ENCODE results near the gene ANKRD33B. TPM values are rescaled to one million over a fixed set of nuclear protein-coding genes. Genes with fewer than 3 reads are reported as not detected.
A peak's percentile ranks its signal among the peaks of the same experiment; 100 is the strongest.

The ANKRD33B gene
- total and polyA plus RNA-seq, 2 donors (not counting 1 experiment from before 2014, with no cell fraction given): 7.7 to 7.8 TPM

DNA sequence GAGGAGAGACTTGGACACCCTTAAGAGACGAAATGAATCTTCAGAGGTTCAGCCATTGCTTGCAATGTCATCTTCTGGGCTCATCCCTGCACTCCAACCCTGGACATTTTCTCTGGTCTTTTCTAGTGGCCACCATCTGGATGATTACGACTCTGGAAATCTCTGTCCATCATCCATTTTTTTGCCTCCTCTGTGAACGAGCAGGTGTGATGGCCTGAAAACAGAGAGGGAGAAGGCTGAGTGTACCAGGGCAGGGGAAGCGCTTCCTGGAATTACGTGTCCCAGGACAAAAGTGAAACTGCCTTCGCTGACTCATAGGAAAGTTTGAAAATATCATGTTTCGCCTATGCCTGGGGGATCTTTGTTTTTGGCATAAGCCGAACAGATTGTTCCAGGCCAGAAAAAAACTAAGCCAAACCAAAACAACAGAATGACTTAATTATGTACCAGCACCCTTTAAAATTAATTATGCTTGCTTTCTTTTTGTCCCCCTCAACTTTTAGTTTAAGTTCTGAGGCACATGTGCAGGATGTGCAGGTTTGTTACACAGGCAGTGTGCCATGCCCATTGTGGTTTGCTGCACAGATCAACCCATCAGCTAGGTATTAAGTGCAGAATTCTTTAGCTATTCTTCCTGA lies 31.9 kb downstream of the ANKRD33B start:
- H3K36me3 ChIP-seq (ENCODE audit: control insufficient read depth, insufficient read depth, low read length): no peaks in the 10 kb centered on the region
- H3K9me3 ChIP-seq (ENCODE audit: control insufficient read depth, insufficient read depth, low read depth, low read length): no peaks in the 10 kb centered on the region
- H4K20me1 ChIP-seq (ENCODE audit: control insufficient read depth, extremely low read depth, insufficient read depth, low read length): no peaks in the 10 kb centered on the region
- no peaks in the 10 kb centered on the region for H3K27me3 ChIP-seq (ENCODE audit: control insufficient read depth, insufficient read depth, low read length)
- H3K27ac ChIP-seq (ENCODE audit: insufficient read depth, low read length): peak overlapping the region; percentile 90
- peak overlapping the region; percentile 24 for H2AFZ ChIP-seq (ENCODE audit: low read length)
- TF ChIP-seq CTCF (conservative IDR thresholded peaks at IDR 0.05 in 1 of 2, IDR thresholded peaks at IDR 0.05 in 1 of 2; ENCODE audit: low read depth in 1 of 2, low read length in 2 of 2) (no peak), EZH2 (IDR thresholded peaks at IDR 0.05; ENCODE audit: low read length, missing control alignments) (no peak)
- peaks cover 18% of the 10 kb centered on the region for H3K4me1 ChIP-seq (ENCODE audit: control insufficient read depth, extremely low read depth, insufficient read depth, low read length)
- H3K4me2 ChIP-seq (ENCODE audit: extremely low read depth, insufficient read depth, low read length): peak overlapping the region; percentile 83
- peak; percentile 90 to 92 for DNase-seq (ENCODE audit: low read depth in 2 of 2)
- peak overlapping the region in 2 of 4 experiments; percentile 24 to 31 for H3K4me3 ChIP-seq (replicated peaks in 1 of 4; ENCODE audit: control extremely low read depth in 1 of 4, insufficient read depth in 1 of 4, low read depth in 3 of 4, low read length in 4 of 4)
- no peak overlapping the region for H3K9ac ChIP-seq (ENCODE audit: insufficient read depth, low read length)
- peaks cover 2% of the 10 kb centered on the region for H3K79me2 ChIP-seq (ENCODE audit: control insufficient read depth, insufficient read depth, low read length)

DNA sequence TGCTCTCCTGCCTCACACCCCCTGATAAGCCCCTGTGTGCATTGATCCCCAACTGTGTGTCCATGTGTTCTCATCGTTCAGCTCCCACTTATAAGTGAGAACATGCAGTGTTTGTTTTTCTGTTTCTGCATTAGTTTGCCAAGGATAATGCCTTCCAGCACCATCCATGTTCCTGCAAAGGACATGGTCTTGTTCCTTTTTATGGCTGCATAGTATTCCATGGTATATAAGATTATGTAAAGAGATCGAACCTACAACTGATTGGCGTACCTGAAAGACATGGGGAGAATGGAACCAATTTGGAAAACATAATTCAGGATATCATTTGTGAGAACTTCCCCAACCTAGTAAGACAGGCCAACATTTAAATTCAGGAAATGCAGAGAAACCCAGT lies 32.4 kb downstream of the ANKRD33B start:
- H2AFZ ChIP-seq (ENCODE audit: low read length): no peak overlapping the region
- no peaks in the 10 kb centered on the region for H4K20me1 ChIP-seq (ENCODE audit: control insufficient read depth, extremely low read depth, insufficient read depth, low read length)
- no peak overlapping the region for H3K9ac ChIP-seq (ENCODE audit: insufficient read depth, low read length)
- H3K36me3 ChIP-seq (ENCODE audit: control insufficient read depth, insufficient read depth, low read length): no peaks in the 10 kb centered on the region
- H3K4me3 ChIP-seq (replicated peaks in 1 of 4; ENCODE audit: control extremely low read depth in 1 of 4, insufficient read depth in 1 of 4, low read depth in 3 of 4, low read length in 4 of 4): peak overlapping the region in 1 of 4 experiments; percentile 9
- H3K79me2 ChIP-seq (ENCODE audit: control insufficient read depth, insufficient read depth, low read length): peaks cover 2% of the 10 kb centered on the region
- TF ChIP-seq CTCF (conservative IDR thresholded peaks at IDR 0.05 in 1 of 2, IDR thresholded peaks at IDR 0.05 in 1 of 2; ENCODE audit: low read depth in 1 of 2, low read length in 2 of 2): no peak
- no peak for TF ChIP-seq EZH2 (IDR thresholded peaks at IDR 0.05; ENCODE audit: low read length, missing control alignments)
- peak overlapping the region; percentile 81 for H3K4me2 ChIP-seq (ENCODE audit: extremely low read depth, insufficient read depth, low read length)
- DNase-seq (ENCODE audit: low read depth in 2 of 2): no peak
- no peaks in the 10 kb centered on the region for H3K27me3 ChIP-seq (ENCODE audit: control insufficient read depth, insufficient read depth, low read length)
- peak overlapping the region; percentile 90 for H3K27ac ChIP-seq (ENCODE audit: insufficient read depth, low read length)
- H3K4me1 ChIP-seq (ENCODE audit: control insufficient read depth, extremely low read depth, insufficient read depth, low read length): peaks cover 20% of the 10 kb centered on the region
- no peaks in the 10 kb centered on the region for H3K9me3 ChIP-seq (ENCODE audit: control insufficient read depth, insufficient read depth, low read depth, low read length)

DNA sequence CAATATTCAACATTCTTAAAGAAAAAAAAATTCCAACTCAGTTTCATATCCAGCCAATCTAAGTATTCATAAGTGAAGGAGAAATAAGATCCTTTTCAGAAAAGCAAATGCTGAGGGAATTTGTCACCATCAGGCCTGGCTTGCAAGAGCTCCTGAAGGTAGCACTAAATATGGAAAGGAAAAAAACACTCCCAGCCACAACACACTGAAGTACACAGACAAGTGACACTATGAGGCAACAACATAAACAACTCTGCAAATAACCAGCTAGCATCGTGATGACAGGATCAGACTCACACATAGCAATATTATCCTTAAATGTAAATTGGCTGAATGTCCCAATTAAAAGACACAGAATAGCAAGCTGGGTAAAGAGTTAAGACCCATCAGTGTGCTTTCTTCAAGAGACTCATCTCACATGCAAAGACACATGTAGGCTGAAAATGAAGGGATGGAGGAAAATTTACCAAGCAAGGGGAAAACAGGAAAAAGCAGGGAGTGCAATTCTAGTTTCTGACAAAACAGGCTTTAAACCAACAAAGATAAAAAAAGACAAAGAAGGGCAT lies 33.1 kb downstream of the ANKRD33B start:
- Histone ChIP-seq H3K4me3 (replicated peaks in 1 of 4; ENCODE audit: control extremely low read depth in 1 of 4, insufficient read depth in 1 of 4, low read depth in 3 of 4, low read length in 4 of 4) (no peak overlapping the region), H4K20me1 (ENCODE audit: control insufficient read depth, extremely low read depth, insufficient read depth, low read length) (no peaks in the 10 kb centered on the region), H2AFZ (ENCODE audit: low read length) (no peak overlapping the region), H3K27ac (ENCODE audit: insufficient read depth, low read length) (no peak overlapping the region), H3K4me1 (ENCODE audit: control insufficient read depth, extremely low read depth, insufficient read depth, low read length) (peaks cover 22% of the 10 kb centered on the region), H3K4me2 (ENCODE audit: extremely low read depth, insufficient read depth, low read length) (no peak overlapping the region), H3K79me2 (ENCODE audit: control insufficient read depth, insufficient read depth, low read length) (peaks cover 2% of the 10 kb centered on the region), H3K27me3 (ENCODE audit: control insufficient read depth, insufficient read depth, low read length) (no peaks in the 10 kb centered on the region), H3K36me3 (ENCODE audit: control insufficient read depth, insufficient read depth, low read length) (no peaks in the 10 kb centered on the region), H3K9me3 (ENCODE audit: control insufficient read depth, insufficient read depth, low read depth, low read length) (no peaks in the 10 kb centered on the region), H3K9ac (ENCODE audit: insufficient read depth, low read length) (no peak overlapping the region)
- DNase-seq (ENCODE audit: low read depth in 2 of 2): no peak
- TF ChIP-seq CTCF (conservative IDR thresholded peaks at IDR 0.05 in 1 of 2, IDR thresholded peaks at IDR 0.05 in 1 of 2; ENCODE audit: low read depth in 1 of 2, low read length in 2 of 2) (no peak), EZH2 (IDR thresholded peaks at IDR 0.05; ENCODE audit: low read length, missing control alignments) (no peak)

Data from fibroblast of lung (primary cell).